MCF 10A (cell line): Measurements from ENCODE around the gene NCKAP5L. TPM values are rescaled to one million over a fixed set of nuclear protein-coding genes. Genes with fewer than 3 reads are reported as not detected.

Experiments used
- BruUV-seq: library from RNA; stranded (reverse); fragments of 400-500 nt; replicated peaks from 2 replicates; lab custom pipeline; 2021; lab: Mats Ljungman, UMichigan
- CTCF ChIA-PET: fragments of 300-600 bp; sonication (Branson Sonifier 250); formaldehyde crosslinking; extraction: SDS; loops from one replicate; lab custom pipeline; 2021; ENCODE audit warnings: antibody characterized with exemption, inconsistent platforms; lab: Yijun Ruan, JAX
- POLR2A ChIA-PET: fragments of 300-600, 350-650 bp; sonication (Branson Sonifier 250); formaldehyde crosslinking; extraction: SDS; loops from one replicate; lab custom pipeline; 2020; ENCODE audit warnings: antibody characterized with exemption, inconsistent platforms; lab: Yijun Ruan, JAX
- DNase-seq: peaks from one replicate; pipeline ENCODE4 v3.0.0-alpha.2; 2018; ENCODE audit not compliant: unreplicated experiment
- H3K27ac Mint-ChIP-seq: one replicate; pipeline ENCODE4 v1.8.0; 2022; ENCODE audit warnings: mild to moderate bottlenecking, low read depth, mixed read lengths; ENCODE audit not compliant: unreplicated experiment
- H3K27me3 Mint-ChIP-seq: one replicate; pipeline ENCODE4 v1.8.0; 2022; ENCODE audit warnings: mixed read lengths; ENCODE audit not compliant: insufficient read depth, unreplicated experiment
- H3K36me3 Mint-ChIP-seq: one replicate; pipeline ENCODE4 v1.8.0; 2022; ENCODE audit warnings: mild to moderate bottlenecking, moderate library complexity, mixed read lengths; ENCODE audit not compliant: insufficient read depth, unreplicated experiment
- H3K4me1 Mint-ChIP-seq: one replicate; pipeline ENCODE4 v1.8.0; 2022; ENCODE audit warnings: mixed read lengths; ENCODE audit not compliant: insufficient read depth, unreplicated experiment
- H3K4me3 Mint-ChIP-seq: one replicate; pipeline ENCODE4 v1.8.0; 2022; ENCODE audit warnings: mild to moderate bottlenecking, moderate library complexity, mixed read lengths; ENCODE audit not compliant: unreplicated experiment
- H3K9me3 Mint-ChIP-seq: one replicate; pipeline ENCODE4 v1.8.0; 2022; ENCODE audit warnings: mixed read lengths; ENCODE audit not compliant: unreplicated experiment
- intact Hi-C: fragments of 100-400 bp; cut with micrococcal nuclease; formaldehyde crosslinking; loops from 2 replicates; pipeline ENCODE4 v1.14.1; 2022
- total RNA-seq: library from RNA; stranded (reverse); gene quantifications from 2 replicates; pipeline ENCODE4 v1.2.3, GENCODE V29; 2022
- TF ChIP-seq, protein P1 (sequence below): fragments of 200-600 bp; IDR thresholded peaks from one replicate; pipeline ENCODE4 v1.8.0; 2022; ENCODE audit warnings: antibody characterized with exemption, mild to moderate bottlenecking; ENCODE audit not compliant: unreplicated experiment

NCKAP5L gene
- total RNA-seq, 1 experiment from 2014 or later: 19.9 TPM

DNA sequence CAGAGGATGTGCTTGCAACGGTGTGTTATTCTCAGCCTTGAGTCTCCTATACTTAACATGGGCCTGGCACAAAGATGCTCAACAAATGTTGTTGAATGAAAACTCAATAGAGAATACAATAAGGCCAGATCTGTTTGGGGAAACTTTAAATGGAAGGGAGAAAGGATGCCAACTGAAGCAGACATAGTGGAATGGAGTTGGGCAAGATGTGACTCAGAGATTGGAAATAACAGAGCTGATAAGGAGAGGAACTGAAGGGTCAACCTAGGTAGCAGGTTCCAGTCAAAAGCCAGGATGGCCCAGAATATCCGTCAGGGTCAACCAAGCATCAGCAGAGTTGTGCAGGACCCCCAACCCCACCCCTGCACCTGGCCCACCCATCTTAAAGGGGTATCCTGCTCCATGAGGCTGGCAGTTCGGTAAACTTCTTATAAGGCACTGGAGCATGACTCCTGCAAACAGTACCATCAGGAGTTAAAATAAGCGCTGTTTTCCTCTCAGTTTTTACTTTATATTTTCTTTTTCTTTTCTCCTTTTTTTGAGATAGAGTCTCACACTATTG, 15.7 kb upstream of the NCKAP5L start:
- Mint-ChIP-seq H3K27ac (no peak overlapping the region), H3K9me3 (no peaks in the 10 kb centered on the region), H3K4me3 (peak overlapping the region; percentile 81), H3K4me1 (peaks cover 11% of the 10 kb centered on the region), H3K27me3 (peaks cover 9% of the 10 kb centered on the region), H3K36me3 (no peaks in the 10 kb centered on the region)
- intact Hi-C loops: no loop called here
- ChIA-PET CTCF (interaction anchor here (0.6 to 1.3 kb wide), 3 partner anchors 23 to 116 kb away, joined by 3 to 6 read pairs (median 4); no protein-coding TSS in a partner anchor), POLR2A (interaction anchor here (0.8 to 4.8 kb wide), 12 partner anchors 8 to 1027 kb away, joined by 3 to 67 read pairs (median 6); partner anchors contain the start of genes LARP4, NCKAP5L and TMBIM6)
- no TSS peak for BruUV-seq
- DNase-seq: no peak
- TF ChIP-seq, protein P1, sequence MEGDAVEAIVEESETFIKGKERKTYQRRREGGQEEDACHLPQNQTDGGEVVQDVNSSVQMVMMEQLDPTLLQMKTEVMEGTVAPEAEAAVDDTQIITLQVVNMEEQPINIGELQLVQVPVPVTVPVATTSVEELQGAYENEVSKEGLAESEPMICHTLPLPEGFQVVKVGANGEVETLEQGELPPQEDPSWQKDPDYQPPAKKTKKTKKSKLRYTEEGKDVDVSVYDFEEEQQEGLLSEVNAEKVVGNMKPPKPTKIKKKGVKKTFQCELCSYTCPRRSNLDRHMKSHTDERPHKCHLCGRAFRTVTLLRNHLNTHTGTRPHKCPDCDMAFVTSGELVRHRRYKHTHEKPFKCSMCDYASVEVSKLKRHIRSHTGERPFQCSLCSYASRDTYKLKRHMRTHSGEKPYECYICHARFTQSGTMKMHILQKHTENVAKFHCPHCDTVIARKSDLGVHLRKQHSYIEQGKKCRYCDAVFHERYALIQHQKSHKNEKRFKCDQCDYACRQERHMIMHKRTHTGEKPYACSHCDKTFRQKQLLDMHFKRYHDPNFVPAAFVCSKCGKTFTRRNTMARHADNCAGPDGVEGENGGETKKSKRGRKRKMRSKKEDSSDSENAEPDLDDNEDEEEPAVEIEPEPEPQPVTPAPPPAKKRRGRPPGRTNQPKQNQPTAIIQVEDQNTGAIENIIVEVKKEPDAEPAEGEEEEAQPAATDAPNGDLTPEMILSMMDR: no peak

DNA sequence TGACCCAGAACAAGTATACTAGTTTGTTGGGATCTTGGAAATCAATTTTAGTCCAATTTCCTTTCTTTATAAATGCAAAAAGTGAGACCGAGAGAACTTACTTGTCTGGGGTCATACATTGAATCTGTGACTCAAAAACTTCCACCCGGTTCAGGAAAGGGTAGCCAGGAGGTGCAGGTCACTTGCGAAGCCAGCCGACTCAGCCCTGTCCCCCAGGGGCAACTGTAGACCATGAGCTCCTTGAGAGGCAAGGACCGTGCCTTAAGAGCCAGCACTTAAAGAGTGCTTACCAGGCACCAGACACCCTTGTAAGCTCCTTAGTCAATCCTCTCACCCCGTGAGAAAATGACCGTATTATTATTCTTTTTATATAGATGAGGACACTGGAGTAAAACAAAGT, 15.2 kb upstream of the NCKAP5L start:
- Mint-ChIP-seq H3K36me3 (peaks cover 3% of the 10 kb centered on the region), H3K4me3 (peak overlapping the region; percentile 81), H3K27me3 (peaks cover 4% of the 10 kb centered on the region), H3K27ac (peak overlapping the region; percentile 92), H3K4me1 (peaks cover 13% of the 10 kb centered on the region), H3K9me3 (no peaks in the 10 kb centered on the region)
- no peak for DNase-seq
- BruUV-seq: TSS peak; percentile 86
- intact Hi-C loops: no loop called here
- ChIA-PET POLR2A (interaction anchor here (0.5 to 4.8 kb wide), 27 partner anchors 8 to 1027 kb away, joined by 3 to 67 read pairs (median 4); partner anchors contain the start of genes LARP4, NCKAP5L, RACGAP1 and SPATS2), CTCF (interaction anchor here (0.6 to 1.3 kb wide), 6 partner anchors 15 to 618 kb away, joined by 3 to 8 read pairs (median 4); partner anchors contain the start of gene NCKAP5L)
- TF ChIP-seq, protein P1: no peak

DNA sequence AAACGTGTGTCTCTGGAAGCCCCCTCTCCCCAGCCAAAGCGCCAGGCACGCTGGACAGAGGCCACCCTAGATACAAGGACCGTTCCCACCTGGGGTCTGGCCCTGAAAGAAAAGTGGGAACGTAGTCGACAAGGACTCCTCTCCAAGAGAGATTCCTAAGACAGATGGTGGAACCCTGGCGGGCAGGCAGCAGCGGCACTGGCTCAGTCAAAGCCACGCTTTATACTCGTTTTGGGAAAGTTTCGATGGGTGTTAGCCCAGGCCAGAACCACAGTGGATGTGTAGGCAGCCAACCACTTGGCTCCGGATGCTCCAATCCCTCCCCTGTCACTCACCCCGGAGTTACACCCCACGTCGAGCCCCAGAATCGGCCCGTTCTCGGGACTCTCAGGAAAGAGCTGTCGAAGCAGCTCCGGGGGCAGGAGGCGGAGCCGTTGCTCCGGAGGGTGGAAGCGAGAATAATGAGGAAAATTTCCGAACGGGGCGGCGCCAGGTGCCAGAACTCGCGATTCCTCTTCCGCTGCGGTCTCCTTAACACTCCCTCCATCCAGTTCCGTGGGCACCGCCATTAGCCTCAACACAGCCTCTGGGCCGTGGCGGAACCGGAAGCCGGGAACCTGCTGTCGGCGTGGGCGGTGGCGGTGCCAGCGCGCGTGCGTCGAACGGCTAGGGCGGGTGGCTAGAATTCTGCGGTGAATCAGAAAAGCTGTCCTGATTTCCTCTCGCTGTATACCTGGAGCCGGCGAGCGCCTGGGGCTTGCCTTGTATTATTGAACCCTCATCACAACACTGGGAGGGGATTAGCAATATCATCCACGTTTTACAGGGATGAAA, 14.5 kb upstream of the NCKAP5L start, which contains the start of gene BCDIN3D:
BCDIN3D (minus strand) TSS at position 588 of the 834 bp plus-strand sequence; CDS start at position 569, 19 bp downstream.
- Mint-ChIP-seq H3K27me3 (no peaks in the 10 kb centered on the region), H3K36me3 (peaks cover 9% of the 10 kb centered on the region), H3K27ac (peak within 1 kb of the TSS; percentile 92), H3K9me3 (no peaks in the 10 kb centered on the region), H3K4me3 (peak within 1 kb of the TSS; percentile 81), H3K4me1 (peaks cover 16% of the 10 kb centered on the region)
- ChIA-PET CTCF (interaction anchor here (0.6 to 1.3 kb wide), 5 partner anchors 14 to 617 kb away, joined by 3 to 8 read pairs (median 3); partner anchors contain the start of gene NCKAP5L), POLR2A (interaction anchor here (0.5 to 4.8 kb wide), 28 partner anchors 9 to 1026 kb away, joined by 3 to 67 read pairs (median 4); partner anchors contain the start of genes LARP4, NCKAP5L, RACGAP1 and SPATS2)
- TF ChIP-seq, protein P1: no peak
- intact Hi-C loops: no loop called here
- BruUV-seq: TSS peak; percentile 82
- peak; percentile 94 for DNase-seq
